AG09309 (cell line): ENCODE measurements around the gene STXBP5.

Experiments
- DNase-seq: peaks from one replicate; pipeline ENCODE4 v3.0.0-alpha.2; 2010; ENCODE audit warnings: low read depth
- H3K4me3 ChIP-seq: 2 replicates; pipeline ENCODE4 v1.5.1; 2011; ENCODE audit warnings: mild to moderate bottlenecking, low read depth, low read length, moderate library complexity; ENCODE audit not compliant: control insufficient read depth
- TF ChIP-seq, protein P1 (sequence below): IDR thresholded peaks from 2 replicates; pipeline ENCODE4 v1.5.1; 2011; ENCODE audit warnings: mild to moderate bottlenecking, low read depth, low read length, inconsistent platforms; ENCODE audit not compliant: insufficient read depth, control insufficient read depth; ENCODE audit errors: missing control alignments

Gene STXBP5

DNA sequence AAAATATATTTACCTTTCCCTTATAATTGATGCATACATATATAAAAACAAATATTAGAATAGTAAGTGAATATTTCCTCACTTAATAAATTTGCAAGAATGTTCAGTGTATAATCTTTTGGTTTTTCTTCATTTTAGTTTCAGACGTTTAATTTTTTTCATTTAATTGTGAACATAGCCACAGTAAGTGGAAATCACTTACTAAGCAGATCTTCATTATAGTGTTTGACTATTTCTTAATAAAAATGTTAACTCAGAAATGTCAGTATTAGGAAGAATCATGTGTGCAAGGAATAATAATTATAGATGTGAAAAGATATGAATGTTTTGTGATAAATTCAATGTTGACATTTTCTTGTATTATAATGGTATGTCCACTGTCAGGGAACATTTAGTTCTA is 27.4 kb downstream of the STXBP5 start:
- DNase-seq = no peak
- TF ChIP-seq, protein P1, sequence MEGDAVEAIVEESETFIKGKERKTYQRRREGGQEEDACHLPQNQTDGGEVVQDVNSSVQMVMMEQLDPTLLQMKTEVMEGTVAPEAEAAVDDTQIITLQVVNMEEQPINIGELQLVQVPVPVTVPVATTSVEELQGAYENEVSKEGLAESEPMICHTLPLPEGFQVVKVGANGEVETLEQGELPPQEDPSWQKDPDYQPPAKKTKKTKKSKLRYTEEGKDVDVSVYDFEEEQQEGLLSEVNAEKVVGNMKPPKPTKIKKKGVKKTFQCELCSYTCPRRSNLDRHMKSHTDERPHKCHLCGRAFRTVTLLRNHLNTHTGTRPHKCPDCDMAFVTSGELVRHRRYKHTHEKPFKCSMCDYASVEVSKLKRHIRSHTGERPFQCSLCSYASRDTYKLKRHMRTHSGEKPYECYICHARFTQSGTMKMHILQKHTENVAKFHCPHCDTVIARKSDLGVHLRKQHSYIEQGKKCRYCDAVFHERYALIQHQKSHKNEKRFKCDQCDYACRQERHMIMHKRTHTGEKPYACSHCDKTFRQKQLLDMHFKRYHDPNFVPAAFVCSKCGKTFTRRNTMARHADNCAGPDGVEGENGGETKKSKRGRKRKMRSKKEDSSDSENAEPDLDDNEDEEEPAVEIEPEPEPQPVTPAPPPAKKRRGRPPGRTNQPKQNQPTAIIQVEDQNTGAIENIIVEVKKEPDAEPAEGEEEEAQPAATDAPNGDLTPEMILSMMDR = no peak
- no peak overlapping the region for H3K4me3 ChIP-seq

DNA sequence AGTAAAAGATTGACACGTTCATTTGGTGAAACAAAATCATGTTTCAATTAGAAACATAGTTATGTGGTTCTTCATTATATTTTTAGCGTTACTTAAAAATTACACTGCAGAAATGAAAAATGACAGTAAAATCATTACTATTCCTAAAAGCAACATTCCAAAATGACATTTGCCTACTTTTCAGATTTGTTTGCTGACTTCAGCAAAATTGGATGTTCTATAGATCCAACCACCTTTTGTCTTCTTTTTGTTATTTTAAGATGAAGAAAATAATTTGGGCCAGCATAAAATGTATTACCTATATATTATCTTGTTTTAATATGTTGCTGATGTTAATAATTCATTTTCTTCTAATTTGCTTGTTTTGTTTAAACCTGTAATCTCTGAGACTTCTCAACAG is 30.5 kb downstream of the STXBP5 start:
- TF ChIP-seq, protein P1 = no peak
- H3K4me3 ChIP-seq = no peak overlapping the region
- no peak for DNase-seq

DNA sequence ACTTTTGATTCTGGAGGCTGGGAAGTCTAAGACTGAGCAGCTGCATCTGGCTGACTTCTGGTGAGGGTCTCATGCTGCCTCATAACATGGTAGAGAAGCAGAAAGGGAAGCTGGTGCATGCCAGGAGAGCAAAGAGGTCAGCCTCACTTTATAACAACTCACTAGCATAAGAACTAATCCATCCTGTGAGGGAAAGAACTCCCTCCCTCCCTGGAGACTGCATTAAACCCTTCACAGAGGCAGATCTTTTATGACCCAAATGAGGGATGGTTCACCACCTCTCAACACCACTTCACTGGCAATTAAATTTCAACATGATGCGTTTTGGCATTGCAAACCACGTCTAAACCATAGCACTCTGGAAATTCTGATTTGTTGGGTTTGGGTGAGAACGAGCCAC is 33.9 kb downstream of the STXBP5 start:
- TF ChIP-seq, protein P1 = no peak
- DNase-seq = no peak
- H3K4me3 ChIP-seq = no peak overlapping the region

DNA sequence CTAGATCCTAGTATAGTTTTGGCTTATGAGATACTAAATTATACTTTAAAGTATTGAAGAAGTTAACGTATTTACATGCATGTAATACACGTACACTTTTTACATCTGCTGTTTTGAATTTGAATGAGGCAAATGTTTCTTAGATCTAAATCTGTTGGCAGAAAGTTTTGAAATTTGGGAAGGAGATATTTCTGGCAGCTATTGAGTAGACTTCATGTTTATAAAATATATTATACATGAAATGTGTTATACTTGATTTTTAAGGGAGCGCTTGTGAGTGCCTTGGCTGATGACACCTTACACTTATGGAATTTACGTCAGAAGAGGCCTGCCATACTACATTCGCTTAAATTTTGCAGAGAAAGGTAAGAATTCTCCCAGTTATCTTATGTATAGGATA is 34.7 kb downstream of the STXBP5 start:
- H3K4me3 ChIP-seq = no peak overlapping the region
- TF ChIP-seq, protein P1 = no peak
- DNase-seq = no peak

DNA sequence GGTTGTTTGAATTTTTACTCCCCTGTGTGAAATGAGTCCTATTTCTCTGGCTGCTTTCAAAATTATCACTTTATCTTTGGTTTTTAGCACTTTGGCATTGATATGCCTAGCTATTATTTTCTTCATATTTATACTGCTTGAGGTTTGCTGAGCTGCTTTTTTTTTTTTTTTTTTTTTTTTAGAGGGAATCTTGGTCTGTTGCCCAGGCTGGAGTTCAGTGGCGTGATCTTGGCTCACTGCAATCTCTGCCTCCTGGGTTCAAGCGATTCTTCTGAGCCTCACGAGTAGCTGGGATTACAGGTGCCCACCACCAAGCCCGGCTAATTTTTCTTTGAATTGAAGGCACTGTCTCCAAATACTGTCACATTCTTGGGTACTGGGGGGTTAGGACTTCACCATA is 40.6 kb downstream of the STXBP5 start:
- no peak overlapping the region for H3K4me3 ChIP-seq
- no peak for DNase-seq
- TF ChIP-seq, protein P1 = no peak

DNA sequence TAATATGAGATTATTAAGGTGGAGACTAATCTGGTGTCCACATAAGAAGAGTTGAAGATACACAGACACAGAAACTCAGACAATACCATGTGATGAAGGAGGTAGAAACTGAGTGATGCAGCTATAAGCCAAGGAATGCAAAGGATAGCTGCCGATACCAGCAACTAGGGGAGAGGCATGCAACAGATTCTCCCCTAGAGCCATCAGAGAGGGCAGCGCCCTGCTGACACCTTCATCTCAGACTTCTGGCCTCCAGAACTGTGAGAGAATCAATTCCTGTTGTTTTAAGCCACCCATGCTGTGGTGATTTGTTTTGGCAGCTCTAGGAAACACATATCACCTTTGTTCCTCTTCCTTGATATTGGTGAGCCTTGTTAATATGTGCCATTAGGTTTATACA is 41.5 kb downstream of the STXBP5 start:
- TF ChIP-seq, protein P1 = no peak
- no peak for DNase-seq
- no peak overlapping the region for H3K4me3 ChIP-seq

DNA sequence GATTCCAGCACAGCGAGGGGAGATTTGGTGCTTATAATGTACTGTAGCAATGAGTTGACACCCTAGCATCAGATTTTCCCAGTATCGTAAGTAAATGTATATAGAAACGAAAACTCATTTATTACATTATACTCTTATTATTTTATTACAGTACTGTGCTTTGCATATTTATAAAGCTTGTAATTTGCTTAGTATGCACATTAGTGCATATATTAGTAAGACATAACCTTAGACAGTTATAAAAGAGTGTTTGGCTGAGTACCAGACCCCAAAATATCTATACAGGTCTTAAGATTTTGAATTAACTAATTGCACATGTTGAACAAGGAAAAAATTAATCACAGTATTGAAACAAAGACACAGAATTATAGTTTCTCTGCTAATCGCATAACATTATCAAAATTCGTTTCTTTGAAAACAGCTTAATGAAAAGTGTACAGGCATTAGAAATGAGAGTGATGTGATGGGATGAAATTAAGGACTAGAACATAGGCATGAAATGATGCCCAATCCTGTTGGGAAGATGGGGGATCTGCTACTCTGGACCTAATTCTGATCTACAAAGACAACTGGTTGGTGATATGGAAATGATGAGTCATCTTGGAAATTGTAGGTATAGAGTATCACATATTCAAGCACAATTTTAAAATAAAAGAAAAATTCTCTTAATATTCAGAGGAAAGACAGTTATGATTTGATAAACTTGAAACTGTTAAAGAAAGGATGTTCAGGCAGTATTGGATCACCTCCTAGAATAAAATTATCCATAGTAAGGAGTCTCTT is 42.8 kb downstream of the STXBP5 start:
- TF ChIP-seq, protein P1 = no peak
- DNase-seq = no peak
- no peak overlapping the region for H3K4me3 ChIP-seq
